SU-DHL-6 (cell line): ENCODE results near the gene EIF5.

Source experiments
- H2AFZ ChIP-seq: fragments of 200-600 bp; sonication (generic); 2 replicates; pipeline ENCODE4 v1.6.1; 2014; ENCODE audit warnings: low read depth, mild to moderate bottlenecking, moderate library complexity, mixed read lengths, antibody characterized with exemption, low read length; ENCODE audit not compliant: severe bottlenecking
- H3F3A ChIP-seq: fragments of 200-600 bp; shearing (Covaris generic); 2 replicates; pipeline ENCODE4 v1.6.0; 2016; ENCODE audit warnings: antibody characterized with exemption, mild to moderate bottlenecking; ENCODE audit not compliant: insufficient read depth
- H3K27ac ChIP-seq: fragments of 200-600 bp; sonication (generic); 2 replicates; pipeline ENCODE4 v1.5.1; 2016; ENCODE audit warnings: low read depth, mild to moderate bottlenecking, low read length, moderate library complexity, mixed read lengths
- H3K27me3 ChIP-seq: fragments of 200-600 bp; sonication (generic), shearing (Covaris generic); 2 replicates; pipeline ENCODE4 v1.6.0; 2014; ENCODE audit warnings: mild to moderate bottlenecking, low read length
- H3K36me3 ChIP-seq: fragments of 200-600 bp; sonication (generic); 2 replicates; pipeline ENCODE4 v1.6.1; 2014; ENCODE audit warnings: mild to moderate bottlenecking, low read length, mixed read lengths
- H3K4me2 ChIP-seq: fragments of 300-600, 200-600 bp; shearing (Covaris generic), sonication (generic); 2 replicates; pipeline ENCODE4 v1.6.0; 2014; ENCODE audit warnings: low read length, low read depth, mild to moderate bottlenecking; ENCODE audit not compliant: poor library complexity, severe bottlenecking
- H3K4me3 ChIP-seq: fragments of 200-600 bp; sonication (generic); 2 replicates; pipeline ENCODE4 v1.5.1; 2014; ENCODE audit warnings: antibody characterized with exemption, low read length, mild to moderate bottlenecking, mixed read lengths; ENCODE audit not compliant: insufficient read depth, poor library complexity, severe bottlenecking
- H3K79me2 ChIP-seq: fragments of 200-600 bp; sonication (generic); 2 replicates; pipeline ENCODE4 v1.6.1; 2014; ENCODE audit warnings: mild to moderate bottlenecking, low read length, moderate library complexity; ENCODE audit not compliant: insufficient read depth
- H3K9ac ChIP-seq: fragments of 200-600 bp; sonication (generic); 2 replicates; pipeline ENCODE4 v1.7.0; 2014; ENCODE audit warnings: mild to moderate bottlenecking, low read length
- H3K9me2 ChIP-seq: fragments of 200-600 bp; sonication (generic); replicated peaks from 2 replicates; pipeline ENCODE4 v1.6.1; 2014; ENCODE audit warnings: low read length; ENCODE audit not compliant: insufficient read depth
- H3K9me3 ChIP-seq: fragments of 200-600 bp; sonication (generic); 2 replicates; pipeline ENCODE4 v1.6.1; 2014; ENCODE audit warnings: low read length, mixed read lengths; ENCODE audit not compliant: insufficient read depth
- H4K20me1 ChIP-seq: fragments of 200-600 bp; sonication (generic); 2 replicates; pipeline ENCODE4 v1.6.1; 2014; ENCODE audit warnings: low read depth, mild to moderate bottlenecking, antibody characterized with exemption, low read length, moderate library complexity, mixed read lengths
- CTCF ChIP-seq: fragments of 200-600 bp; sonication (generic); IDR thresholded peaks from one replicate; pipeline ENCODE4 v1.5.1; 2017; ENCODE audit warnings: antibody characterized with exemption, mild to moderate bottlenecking, low read length, moderate library complexity; ENCODE audit not compliant: insufficient read depth, poor library complexity, severe bottlenecking
- EZH2phosphoT487 ChIP-seq: fragments of 200-600 bp; sonication (generic), shearing (Covaris generic); conservative IDR thresholded peaks from 2 replicates; pipeline ENCODE4 v1.6.1; 2018; ENCODE audit warnings: mild to moderate bottlenecking, antibody characterized with exemption, low read length, moderate library complexity, mixed read lengths

The EIF5 gene

GRCh38 chr14:103286968-103287850 is 46.8 kb upstream of the EIF5 start:
- TF ChIP-seq EZH2phosphoT487 (no peak), CTCF (no peak)

GRCh38 chr14:103288076-103288766 is 45.8 kb upstream of the EIF5 start:
- H3K9me2 ChIP-seq: no peaks in the 10 kb centered on the region
- no peaks in the 10 kb centered on the region for H3K9me3 ChIP-seq
- H2AFZ ChIP-seq: no peak overlapping the region
- H3K4me2 ChIP-seq: no peak overlapping the region
- no peaks in the 10 kb centered on the region for H4K20me1 ChIP-seq
- H3F3A ChIP-seq: no peaks in the 10 kb centered on the region
- no peaks in the 10 kb centered on the region for H3K79me2 ChIP-seq
- H3K36me3 ChIP-seq: no peaks in the 10 kb centered on the region
- H3K27ac ChIP-seq: no peak overlapping the region
- TF ChIP-seq EZH2phosphoT487: no peak
- TF ChIP-seq CTCF: no peak
- no peaks in the 10 kb centered on the region for H3K27me3 ChIP-seq
- no peak overlapping the region for H3K9ac ChIP-seq
- no peak overlapping the region for H3K4me3 ChIP-seq

More at GRCh38 chr14:103286968-103287850, 46.8 kb upstream of the EIF5 start:
- Histone ChIP-seq H3K4me3 (no peak overlapping the region), H3K9ac (no peak overlapping the region), H3K79me2 (no peaks in the 10 kb centered on the region), H3K36me3 (no peaks in the 10 kb centered on the region), H3K27ac (no peak overlapping the region), H3K9me2 (no peaks in the 10 kb centered on the region), H3K4me2 (no peak overlapping the region), H4K20me1 (no peaks in the 10 kb centered on the region), H3K27me3 (no peaks in the 10 kb centered on the region), H2AFZ (no peak overlapping the region), H3K9me3 (no peaks in the 10 kb centered on the region), H3F3A (no peaks in the 10 kb centered on the region)

GRCh38 chr14:103290056-103290455 is 44.0 kb upstream of the EIF5 start:
- Histone ChIP-seq H3K4me3 (no peak overlapping the region), H3F3A (no peaks in the 10 kb centered on the region), H3K9me2 (no peaks in the 10 kb centered on the region), H3K36me3 (no peaks in the 10 kb centered on the region), H3K27me3 (no peaks in the 10 kb centered on the region), H3K9ac (no peak overlapping the region), H3K79me2 (no peaks in the 10 kb centered on the region), H3K27ac (no peak overlapping the region), H2AFZ (no peak overlapping the region), H4K20me1 (no peaks in the 10 kb centered on the region), H3K4me2 (no peak overlapping the region), H3K9me3 (no peaks in the 10 kb centered on the region)
- TF ChIP-seq CTCF (no peak), EZH2phosphoT487 (no peak)
